K562 (cell line): ENCODE results near the gene PAIP1. TPM values are rescaled to one million over a fixed set of nuclear protein-coding genes. Genes with fewer than 3 reads are reported as not detected.

Experiments
- ATAC-seq: fragments of 200-7000 bp; cut with Tn5 transposase; 3 replicates; pipeline ENCODE4 v1.9.1; 2020; ENCODE audit warnings: moderate library complexity
- BruUV-seq: library from RNA; stranded (reverse); fragments of 400-500 nt; replicated peaks from 2 replicates; lab custom pipeline; 2021; lab: Mats Ljungman, UMichigan
- CTCF ChIA-PET: fragments of 300-600 bp; formaldehyde crosslinking; extraction: SDS; loops from one replicate; lab custom pipeline; 2021; ENCODE audit warnings: low intra/inter-chr PET ratio; lab: Yijun Ruan, JAX
- POLR2A ChIA-PET: fragments of 300-600, 350-650 bp; sonication (Branson Sonifier 250); formaldehyde crosslinking; extraction: SDS; loops from one replicate; lab custom pipeline; 2021; ENCODE audit warnings: antibody characterized with exemption, inconsistent platforms; lab: Yijun Ruan, JAX
- DNase-seq, 4 experiments: peaks; one replicate each; pipeline versions ENCODE4 v3.0.0 to v3.0.0-alpha.2; 2011 to 2018; ENCODE audit warnings: low spot score in 3 of 4, mixed read lengths in 3 of 4; ENCODE audit errors: extremely low read depth in 1 of 4
- FAIRE-seq: peaks from 2 replicates; lab custom pipeline; 2011; peaks lifted over from hg19 to GRCh38; lab: Jason Lieb, UNC
- H2AFZ ChIP-seq: 2 replicates; pipeline ENCODE4 v1.6.0; 2011; ENCODE audit warnings: low read depth, low read length, control low read depth, inconsistent platforms
- H3K27ac ChIP-seq: fragments of 200-600 bp; 3 replicates; pipeline ENCODE4 v1.8.0; 2011; ENCODE audit warnings: low read depth, mild to moderate bottlenecking, control low read depth, inconsistent platforms, low read length, moderate library complexity, mixed read lengths; ENCODE audit errors: extremely low read depth
- H3K27me3 ChIP-seq, 2 experiments: fragments of 300-600 bp in 1 of 2; 2 replicates in 1 of 2; 3 replicates in 1 of 2; pipeline versions ENCODE4 v1.6.0 to v1.8.0; 2011; ENCODE audit warnings: inconsistent platforms in 2 of 2, low read length in 2 of 2, mild to moderate bottlenecking in 1 of 2, mixed read lengths in 1 of 2, moderate library complexity in 1 of 2; ENCODE audit not compliant: control insufficient read depth in 2 of 2, insufficient read depth in 2 of 2
- H3K36me3 ChIP-seq: fragments of 300-600 bp; 3 replicates; pipeline ENCODE4 v1.8.0; 2011; ENCODE audit warnings: mild to moderate bottlenecking, low read length, inconsistent platforms; ENCODE audit not compliant: control insufficient read depth, insufficient read depth
- H3K4me1 ChIP-seq, 2 experiments: fragments of 200-600 bp in 1 of 2; replicated peaks in 1 of 2; 2 replicates in 1 of 2; 3 replicates in 1 of 2; pipeline versions ENCODE4 v1.5.1 to v1.8.0; 2011; ENCODE audit warnings: inconsistent platforms in 2 of 2, low read length in 2 of 2, mild to moderate bottlenecking in 1 of 2, mixed read lengths in 1 of 2, moderate library complexity in 1 of 2; ENCODE audit not compliant: control insufficient read depth in 2 of 2, insufficient read depth in 2 of 2
- H3K4me2 ChIP-seq: 2 replicates; pipeline ENCODE4 v1.6.1; 2011; ENCODE audit warnings: low read length, control low read depth, inconsistent platforms, mixed read lengths; ENCODE audit not compliant: insufficient read depth
- H3K4me3 ChIP-seq: fragments of 200-600 bp; sonication (generic), shearing (Covaris generic); 2 replicates; pipeline ENCODE4 v1.5.1; 2016; ENCODE audit warnings: control low read depth, inconsistent platforms
- H3K79me2 ChIP-seq: fragments of 200-600 bp; 3 replicates; pipeline ENCODE4 v1.8.0; 2011; ENCODE audit warnings: low read length, inconsistent platforms; ENCODE audit not compliant: control insufficient read depth, insufficient read depth
- H3K9ac ChIP-seq, 2 experiments: 2 replicates each; pipeline versions ENCODE4 v1.6.0 to v1.6.1; 2011; ENCODE audit warnings: low read depth in 2 of 2, low read length in 2 of 2, control low read depth in 1 of 2, inconsistent platforms in 1 of 2, mild to moderate bottlenecking in 1 of 2, mixed read lengths in 1 of 2; ENCODE audit not compliant: insufficient read depth in 1 of 2
- H3K9me1 ChIP-seq: one replicate; pipeline ENCODE4 v1.6.0; 2011; ENCODE audit warnings: inconsistent platforms, mild to moderate bottlenecking, low read length, moderate library complexity; ENCODE audit not compliant: control insufficient read depth, insufficient read depth
- H3K9me3 ChIP-seq: replicated peaks from 2 replicates; pipeline ENCODE4 v1.5.1; 2011; ENCODE audit warnings: low read depth, low read length, inconsistent platforms; ENCODE audit not compliant: control insufficient read depth, insufficient read depth
- H4K20me1 ChIP-seq: replicated peaks from 2 replicates; pipeline ENCODE4 v1.6.1; 2011; ENCODE audit warnings: low read length, inconsistent platforms, mixed read lengths; ENCODE audit not compliant: control insufficient read depth, insufficient read depth
- ASH1L ChIP-seq: fragments of 450-650 bp; IDR thresholded peaks from 2 replicates; pipeline ENCODE4 v1.6.1; 2018; ENCODE audit warnings: borderline replicate concordance, mild to moderate bottlenecking, low read depth; ENCODE audit not compliant: partially characterized antibody
- HCFC1 ChIP-seq: IDR thresholded peaks from 2 replicates; pipeline ENCODE4 v1.6.1; 2012; ENCODE audit warnings: low read depth, low read length, improper control_type of control experiment
- MEF2A ChIP-seq: IDR thresholded peaks from 2 replicates; pipeline ENCODE4 v1.6.1; 2011; ENCODE audit warnings: low read depth, mild to moderate bottlenecking, low read length, moderate library complexity; ENCODE audit not compliant: control insufficient read depth
- MTA3 ChIP-seq: fragments of 450-650 bp; formaldehyde crosslinking; IDR thresholded peaks from 2 replicates; pipeline ENCODE4 v1.6.1; 2017; ENCODE audit warnings: mild to moderate bottlenecking, borderline replicate concordance
- NR2C2 ChIP-seq, 2 experiments: fragments of 200-800 bp in 1 of 2; sonication (Bioruptor generic) in 1 of 2; sonication (generic) in 1 of 2; formaldehyde crosslinking in 1 of 2; IDR thresholded peaks; 2 replicates each; pipeline versions ENCODE4 v1.6.1 to v1.8.0; 2016 to 2022; ENCODE audit warnings: mild to moderate bottlenecking in 1 of 2, missing compliant biosample characterization in 1 of 2, missing genetic modification characterization in 1 of 2, missing genetic modification reagents in 1 of 2
- SIN3B ChIP-seq: fragments of 450-650 bp; IDR thresholded peaks from 2 replicates; pipeline ENCODE4 v1.6.1; 2017; ENCODE audit warnings: low read depth, mild to moderate bottlenecking, moderate library complexity
- SMAD2 ChIP-seq: fragments of 150-350 bp; IDR thresholded peaks from 2 replicates; pipeline ENCODE4 v1.6.1; 2014; ENCODE audit warnings: low read depth, mild to moderate bottlenecking, low read length
- SMARCC2 ChIP-seq: fragments of 450-650 bp; IDR thresholded peaks from 2 replicates; pipeline ENCODE4 v1.6.1; 2017; ENCODE audit warnings: antibody characterized with exemption, moderate library complexity, mild to moderate bottlenecking, low read depth
- SPI1 ChIP-seq: IDR thresholded peaks from 2 replicates; pipeline ENCODE4 v1.6.1; 2011; ENCODE audit warnings: low read depth, low read length, control low read depth, borderline replicate concordance
- TCF7L2 ChIP-seq: fragments of 150-350 bp; IDR thresholded peaks from 2 replicates; pipeline ENCODE4 v1.6.1; 2016; ENCODE audit warnings: low read depth, mild to moderate bottlenecking, low read length, moderate library complexity
- ZBTB12 ChIP-seq: fragments of 250-450 bp; sonication (Bioruptor Pico); IDR thresholded peaks from 2 replicates; pipeline ENCODE4 v1.4.0; 2020
- ZBTB26 ChIP-seq: fragments of 450-650 bp; formaldehyde crosslinking; IDR thresholded peaks from 2 replicates; pipeline ENCODE4 v1.4.0; 2022; ENCODE audit warnings: missing genetic modification characterization
- ZNF121 ChIP-seq: sonication (generic); formaldehyde crosslinking; conservative IDR thresholded peaks from 2 replicates; pipeline ENCODE4 v1.8.0; 2022; ENCODE audit warnings: missing genetic modification reagents
- ZNF766 ChIP-seq: fragments of 200-800 bp; sonication (Bioruptor generic); conservative IDR thresholded peaks from 2 replicates; pipeline ENCODE4 v1.6.1; 2016; ENCODE audit warnings: missing genetic modification characterization, missing compliant biosample characterization
- WGBS: fragments of 100-300 bp; shearing (Covaris generic); methylation state at CpG from one replicate; pipeline ENCODE4 v1.1.6; 2016; ENCODE audit warnings: low coverage, mixed read lengths; ENCODE audit not compliant: insufficient coverage; ENCODE audit errors: missing lambda C conversion rate; 5-methylcytosine and 5-hydroxymethylcytosine counted together
- in situ Hi-C: fragments of 300-500 bp; cut with MboI; formaldehyde crosslinking; loops from 4 replicates; pipeline ENCODE4 v1.15.0; 2018; ENCODE audit warnings: inconsistent platforms, mixed read lengths
- intact Hi-C: fragments of 100-400 bp; cut with micrococcal nuclease; formaldehyde crosslinking; loops from 2 replicates; pipeline ENCODE4 v1.14.2; 2022
- polyA plus RNA-seq, 8 experiments: library from polyadenylated mRNA; depleted of rRNA in 4 of 8; stranded (reverse) in 5 of 8; unstranded in 3 of 8; fragments of >200 nt; fragmentation: Nextera tagmentation in 2 of 8; fragmentation: Illumina TruSeq in 1 of 8; extraction: Ambion mirVana in 2 of 8; extraction: Trizol in 1 of 8; gene quantifications; 2 replicates each; pipeline versions ENCODE4 v1.2.1 to v1.2.3, GENCODE V29; 2011 to 2014; ENCODE audit warnings: inconsistent platforms in 1 of 8, missing spikeins in 1 of 8
- total RNA-seq, 7 experiments: library from RNA; depleted of rRNA in 6 of 7; stranded (reverse); fragments of >200 nt in 6 of 7; fragmentation: Illumina TruSeq in 2 of 7; extraction: Trizol in 2 of 7; gene quantifications; 2 replicates each; pipeline versions ENCODE4 v1.2.1 to v1.2.3, GENCODE V29; 2011 to 2021; ENCODE audit warnings: low replicate concordance in 1 of 7
- TF ChIP-seq, protein P1 (sequence below): sonication (generic); formaldehyde crosslinking; IDR thresholded peaks from 2 replicates; pipeline ENCODE4 v1.8.0; 2022; ENCODE audit warnings: missing genetic modification reagents, mild to moderate bottlenecking, borderline replicate concordance
- TF ChIP-seq, protein P2 (sequence below): sonication (generic); formaldehyde crosslinking; IDR thresholded peaks from 2 replicates; pipeline ENCODE4 v1.4.0; 2020; ENCODE audit warnings: mild to moderate bottlenecking, missing genetic modification reagents

PAIP1 gene
- total and polyA plus RNA-seq, 9 of the 15 experiments (the other 6 are each of a cell fraction or from before 2014, with no cell fraction given) = 51.7 to 181 (median 102) TPM

- peaks cover 87% of the 10 kb centered on the region for H3K79me2 ChIP-seq
- ATAC-seq = no peak
- H3K4me3 ChIP-seq = no peak overlapping the region
- ChIA-PET POLR2A (interaction anchor here (1.5 kb wide), 1 partner anchor 51 kb away, joined by 4 read pairs; the partner anchor contains the start of gene NNT), CTCF (no interaction called here)
- intact Hi-C loops = no loop called here
- H3K27ac ChIP-seq = no peak overlapping the region
- no peaks in the 10 kb centered on the region for H3K9me3 ChIP-seq
- no peaks in the 10 kb centered on the region for H3K27me3 ChIP-seq
- DNase-seq = no peak
- H3K4me1 ChIP-seq = peaks cover 3 to 12% of the 10 kb centered on the region in 2 experiments; a peak in 4 of 5 replicates
- FAIRE-seq = no peak
- no peak overlapping the region for H3K4me2 ChIP-seq
- no peak overlapping the region for H3K9ac ChIP-seq
- H3K9me1 ChIP-seq = no peaks in the 10 kb centered on the region
- no peak overlapping the region for H2AFZ ChIP-seq
- 79% methylated on average over 2 of the region's 2 CpGs for WGBS
- no peaks in the 10 kb centered on the region for H4K20me1 ChIP-seq
- BruUV-seq = no TSS peak
- in situ Hi-C loops = no loop called here
- H3K36me3 ChIP-seq = peaks cover 86% of the 10 kb centered on the region
- TF ChIP-seq ZBTB12 (CRISPR knock-in tag) (no peak), SIN3B (no peak), ZBTB26 (no peak), SPI1 (no peak), ZNF766 (CRISPR knock-in tag) (no peak), TCF7L2 (no peak), MTA3 (no peak), ASH1L (no peak), ZNF121 (CRISPR knock-in tag) (no peak), NR2C2 (CRISPR knock-in tag; IDR thresholded peaks at IDR 0.05) (no peak), NR2C2 (tag; IDR thresholded peaks at IDR 0.05) (no peak), HCFC1 (no peak), SMAD2 (no peak), SMARCC2 (no peak), MEF2A (no peak)
- TF ChIP-seq, protein P1, sequence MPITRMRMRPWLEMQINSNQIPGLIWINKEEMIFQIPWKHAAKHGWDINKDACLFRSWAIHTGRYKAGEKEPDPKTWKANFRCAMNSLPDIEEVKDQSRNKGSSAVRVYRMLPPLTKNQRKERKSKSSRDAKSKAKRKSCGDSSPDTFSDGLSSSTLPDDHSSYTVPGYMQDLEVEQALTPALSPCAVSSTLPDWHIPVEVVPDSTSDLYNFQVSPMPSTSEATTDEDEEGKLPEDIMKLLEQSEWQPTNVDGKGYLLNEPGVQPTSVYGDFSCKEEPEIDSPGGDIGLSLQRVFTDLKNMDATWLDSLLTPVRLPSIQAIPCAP (CRISPR knock-in tag) = no peak
- TF ChIP-seq, protein P2, sequence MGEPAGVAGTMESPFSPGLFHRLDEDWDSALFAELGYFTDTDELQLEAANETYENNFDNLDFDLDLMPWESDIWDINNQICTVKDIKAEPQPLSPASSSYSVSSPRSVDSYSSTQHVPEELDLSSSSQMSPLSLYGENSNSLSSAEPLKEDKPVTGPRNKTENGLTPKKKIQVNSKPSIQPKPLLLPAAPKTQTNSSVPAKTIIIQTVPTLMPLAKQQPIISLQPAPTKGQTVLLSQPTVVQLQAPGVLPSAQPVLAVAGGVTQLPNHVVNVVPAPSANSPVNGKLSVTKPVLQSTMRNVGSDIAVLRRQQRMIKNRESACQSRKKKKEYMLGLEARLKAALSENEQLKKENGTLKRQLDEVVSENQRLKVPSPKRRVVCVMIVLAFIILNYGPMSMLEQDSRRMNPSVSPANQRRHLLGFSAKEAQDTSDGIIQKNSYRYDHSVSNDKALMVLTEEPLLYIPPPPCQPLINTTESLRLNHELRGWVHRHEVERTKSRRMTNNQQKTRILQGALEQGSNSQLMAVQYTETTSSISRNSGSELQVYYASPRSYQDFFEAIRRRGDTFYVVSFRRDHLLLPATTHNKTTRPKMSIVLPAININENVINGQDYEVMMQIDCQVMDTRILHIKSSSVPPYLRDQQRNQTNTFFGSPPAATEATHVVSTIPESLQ (CRISPR knock-in tag) = no peak
Observed at GRCh38 chr5:43551731-43552130, 5.1 kb downstream of the PAIP1 start.
